Posterior vena cava (tissue), 2 donors: ENCODE measurements around the gene PNMA6A. TPM values are rescaled to one million over a fixed set of nuclear protein-coding genes. Genes with fewer than 3 reads are reported as not detected.
"Not testable (repeated sequence)": the region's sequence is repeated elsewhere in the genome, so short reads cannot be mapped to it uniquely, and the experiment has no call there.

Experiments used
- DNase-seq: peaks from one replicate; pipeline ENCODE4 v3.0.0-alpha.2; 2020; ENCODE audit warnings: low spot score
- intact Hi-C, 2 donors: fragments of 100-400 bp; cut with DNase I; formaldehyde crosslinking; loops; one replicate each; pipeline versions ENCODE4 v1.14.1 to v1.14.2; 2022 to 2023
- long read RNA-seq, 2 donors: library from polyadenylated mRNA; unstranded; transcript quantifications; one replicate each; pipeline ENCODE4 v2.0.0, GENCODE V29; 2020 to 2021
- total RNA-seq, 2 donors: library from RNA; stranded (reverse); fragmentation: NEBNext Ultra II Directional; extraction: Animal tissue kit (Norgen Biotek cat#: 25700); gene quantifications; one replicate each; pipeline ENCODE4 v1.2.1, GENCODE V29; 2021
- donor health status: DM: yes; HTN: yes; CAD: no.
- donor health status: DM: yes; HTN: yes; CAD: no.

PNMA6A gene
- total RNA-seq, result 1 to 10 TPM; 1.4 to 1.5 TPM
- long read RNA-seq, donor 1, partial matches to known transcripts, result 0 of 2 reads
- long read RNA-seq, donor 1, other reads (novel, unspliced or antisense), result 1 of 2 reads
- long read RNA-seq, donor 2, partial matches to known transcripts, result 2 of 2 reads
- long read RNA-seq, donor 2, other reads (novel, unspliced or antisense), result 0 of 2 reads

DNA sequence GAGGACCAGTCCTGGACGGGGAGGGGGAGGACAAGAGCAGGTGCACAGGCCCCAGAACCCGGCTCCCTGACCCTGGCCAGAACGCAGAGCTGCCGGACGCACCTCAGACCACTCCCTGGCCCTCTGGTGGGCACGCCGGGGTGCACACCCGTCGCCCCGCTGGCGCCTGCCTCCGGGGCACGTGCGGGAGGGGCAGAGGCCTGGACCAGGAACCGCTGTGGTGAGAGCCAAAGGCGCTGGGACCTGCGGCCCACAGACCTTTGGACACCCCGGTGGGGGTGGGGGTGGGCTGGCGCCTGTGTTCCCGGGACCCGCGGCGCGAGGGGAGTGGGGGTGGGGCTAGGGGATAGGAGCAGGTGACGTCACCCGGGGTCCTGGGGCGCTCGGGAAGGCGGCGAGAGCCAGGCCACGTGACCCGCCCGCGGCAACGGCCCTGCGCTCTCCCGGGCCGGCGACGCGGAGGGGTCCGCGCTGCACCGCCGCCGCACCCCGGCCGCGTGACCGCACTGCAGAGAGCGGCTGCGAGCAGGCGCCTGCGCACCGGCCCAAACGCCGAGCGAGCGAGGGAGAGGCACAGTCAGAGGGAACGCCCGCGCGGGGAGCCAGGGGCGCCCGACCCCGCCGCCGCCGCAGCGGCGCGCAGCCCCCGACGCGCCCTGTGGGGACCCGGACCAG lies at the start of gene PNMA6A:
Gene PNMA6A (plus strand): TSS at position 546 of the 675 bp plus-strand sequence. CDS start 609 bp downstream, outside the sequence.
- DNase-seq, intact Hi-C loops: not testable (repeated sequence)

- DNase-seq, intact Hi-C loops: not testable (repeated sequence)
These were observed 45.8 kb upstream of the PNMA6A start for GRCh38 chrX:153026501-153026900.

GRCh38 chrX:153028487-153028886 lies 43.8 kb upstream of the PNMA6A start:
- DNase-seq, intact Hi-C loops: not testable (repeated sequence)

DNA sequence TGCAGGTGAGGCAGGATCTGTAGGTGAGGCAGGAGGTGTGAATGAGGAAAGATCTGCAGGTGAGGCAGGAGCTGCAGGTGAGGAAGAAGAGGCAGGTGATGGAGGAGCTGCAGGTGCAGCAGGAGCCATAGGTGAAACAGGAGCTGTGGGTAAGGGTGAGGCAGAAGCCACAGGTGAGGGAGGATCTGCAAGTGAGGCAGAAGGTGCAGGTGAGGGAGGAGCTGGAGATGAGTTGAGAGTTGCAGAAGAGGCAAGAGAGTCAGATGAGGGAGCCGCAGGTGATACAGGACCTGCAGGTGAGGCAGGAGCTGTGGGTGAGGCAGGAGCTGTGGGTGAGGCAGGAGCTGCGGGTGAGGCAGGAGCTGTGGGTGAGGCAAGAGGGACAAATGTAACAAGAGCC lies 43.1 kb upstream of the PNMA6A start:
- intact Hi-C loops, result no loop called here
- no peak for DNase-seq

GRCh38 chrX:153029875-153030274 lies 42.4 kb upstream of the PNMA6A start:
- intact Hi-C loops, result loop anchor here in 1 of 2 donors (10.0 kb wide), 1 partner anchor 415 kb away; the partner anchor contains the start of gene TREX2

DNA sequence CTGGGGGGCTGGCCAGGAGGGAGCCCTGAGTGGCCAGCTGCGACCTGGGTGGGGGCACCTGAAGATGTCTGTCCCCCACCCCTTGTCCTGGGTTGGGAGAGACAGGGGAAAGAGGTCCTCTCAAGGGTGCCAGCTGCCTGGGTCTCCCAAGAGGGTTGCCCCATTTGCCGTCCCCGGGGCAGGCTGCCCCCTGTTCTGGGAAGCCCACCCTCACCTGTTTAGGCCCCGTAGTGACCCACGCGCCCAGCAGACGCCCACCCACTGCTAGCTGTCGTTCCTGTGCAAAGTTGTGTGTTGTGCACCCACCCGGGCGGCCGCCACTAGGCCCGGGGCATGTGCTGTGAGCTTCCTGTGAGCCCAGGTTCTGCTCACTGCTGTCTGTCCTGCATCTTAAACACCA lies 41.5 kb upstream of the PNMA6A start:
- DNase-seq, result no peak
- intact Hi-C loops, result loop anchor here in 1 of 2 donors (10.0 kb wide), 1 partner anchor 414 kb away; the partner anchor contains the start of gene TREX2

More at GRCh38 chrX:153029875-153030274, 42.4 kb upstream of the PNMA6A start:
- no peak for DNase-seq

- DNase-seq, result peak; percentile 92
- intact Hi-C loops, result loop anchor here in 1 of 2 donors (10.0 kb wide), 1 partner anchor 412 kb away; the partner anchor contains the start of gene TREX2
These were observed 39.7 kb upstream of the PNMA6A start for GRCh38 chrX:153032397-153033118.

- intact Hi-C loops, result no loop called here
These were observed 23.2 kb upstream of the PNMA6A start for GRCh38 chrX:153049093-153049492.

GRCh38 chrX:153052534-153052933 lies 19.7 kb upstream of the PNMA6A start:
- no peak for DNase-seq
- intact Hi-C loops, result no loop called here

More at GRCh38 chrX:153049093-153049492, 23.2 kb upstream of the PNMA6A start:
- no peak for DNase-seq

GRCh38 chrX:153055871-153056749 lies 16.1 kb upstream of the PNMA6A start, which contains the start of gene PNMA3:
PNMA3 (plus strand) TSS chrX:153056470; CDS start chrX:153057056, 586 bp downstream.
- peak; percentile 75 for DNase-seq
- intact Hi-C loops, result no loop called here

DNA sequence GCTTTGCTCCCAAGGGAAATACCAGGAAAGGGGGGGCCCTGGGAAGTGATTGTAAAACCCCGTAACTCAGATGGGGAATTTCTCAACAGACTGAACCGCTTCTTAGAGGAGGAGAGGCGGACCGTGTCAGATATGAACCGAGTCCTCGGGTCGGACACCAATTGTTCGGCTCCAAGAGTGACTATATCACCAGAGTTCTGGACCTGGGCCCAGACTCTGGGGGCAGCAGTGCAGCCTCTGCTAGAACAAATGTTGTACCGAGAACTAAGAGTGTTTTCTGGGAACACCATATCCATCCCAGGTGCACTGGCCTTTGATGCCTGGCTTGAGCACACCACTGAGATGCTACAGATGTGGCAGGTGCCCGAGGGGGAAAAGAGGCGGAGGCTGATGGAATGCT lies 15.0 kb upstream of the PNMA6A start:
- DNase-seq, result no peak
- intact Hi-C loops, result no loop called here

- peak; percentile 64 for DNase-seq
- intact Hi-C loops, result no loop called here
These were observed 12.8 kb upstream of the PNMA6A start for GRCh38 chrX:153059191-153060094.

- peak; percentile 75 for DNase-seq
- intact Hi-C loops, result no loop called here
These were observed 12.2 kb upstream of the PNMA6A start for GRCh38 chrX:153060095-153060445.

DNA sequence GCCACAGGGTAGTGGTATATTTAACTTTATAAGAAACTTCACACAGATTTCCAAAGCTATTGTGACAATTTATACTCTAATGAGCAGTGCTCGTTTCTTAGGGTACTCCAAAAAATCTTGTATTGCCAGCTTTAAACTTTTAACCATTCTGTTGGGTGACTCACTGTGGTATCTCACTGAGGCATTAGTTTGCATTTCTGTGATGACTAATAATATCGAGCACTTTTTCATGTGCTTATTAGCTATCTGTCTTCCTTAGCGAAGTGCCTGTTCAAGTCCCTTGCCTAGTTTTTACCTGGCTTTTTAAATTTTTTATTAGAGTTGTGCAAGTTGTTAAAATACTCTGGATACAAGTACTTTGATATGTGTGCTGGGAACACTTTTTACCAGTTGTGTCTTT lies 10.5 kb upstream of the PNMA6A start:
- intact Hi-C loops, result no loop called here

DNA sequence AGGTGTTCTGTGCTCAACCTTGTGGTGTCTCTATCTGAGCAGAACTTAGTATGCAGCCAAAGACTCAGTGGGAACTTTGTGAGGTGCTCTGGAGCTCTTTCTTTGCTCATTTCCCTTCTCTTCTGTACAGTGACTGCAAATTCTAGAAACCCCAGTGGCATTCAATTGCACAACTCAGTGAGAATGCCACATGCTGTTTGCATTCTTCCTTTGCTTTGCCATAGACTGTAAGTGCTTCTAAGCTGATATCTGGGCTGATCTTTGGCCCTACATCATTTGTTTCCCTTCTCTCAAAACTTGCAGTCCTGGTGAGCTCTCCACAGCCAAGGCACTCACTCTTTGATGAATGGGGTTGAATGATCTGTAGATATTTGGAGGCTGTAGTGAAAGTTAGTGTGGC lies 8.9 kb upstream of the PNMA6A start:
- intact Hi-C loops, result no loop called here
- no peak for DNase-seq

More for the DNA sequence above, 10.5 kb upstream of the PNMA6A start:
- DNase-seq, result no peak

DNA sequence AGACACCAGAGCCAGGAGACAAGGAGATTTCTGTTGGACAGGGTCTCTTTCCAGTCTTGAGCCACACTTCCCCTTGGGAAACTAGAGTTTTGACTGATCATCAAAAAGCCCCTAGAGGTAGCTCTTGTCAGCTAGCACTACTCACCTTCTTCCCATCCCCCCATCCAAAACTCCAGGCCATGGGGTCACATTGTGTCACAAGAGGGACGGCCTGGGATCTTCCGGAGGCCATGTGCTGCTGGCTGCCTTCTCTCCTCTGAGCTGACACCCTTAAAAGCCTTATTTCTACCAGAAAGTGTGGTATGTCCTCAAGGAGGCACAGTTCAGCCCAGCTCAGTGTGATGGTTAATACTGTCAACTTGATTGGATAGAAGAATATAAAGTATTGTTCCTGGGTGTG lies 8.2 kb upstream of the PNMA6A start:
- DNase-seq, result no peak
- intact Hi-C loops, result no loop called here

GRCh38 chrX:153065389-153065788 lies 6.9 kb upstream of the PNMA6A start:
- DNase-seq, result peak; percentile 76
- intact Hi-C loops, result loop anchor here in 1 of 2 donors (5.0 kb wide), 1 partner anchor 317 kb away; no protein-coding TSS in a partner anchor

DNA sequence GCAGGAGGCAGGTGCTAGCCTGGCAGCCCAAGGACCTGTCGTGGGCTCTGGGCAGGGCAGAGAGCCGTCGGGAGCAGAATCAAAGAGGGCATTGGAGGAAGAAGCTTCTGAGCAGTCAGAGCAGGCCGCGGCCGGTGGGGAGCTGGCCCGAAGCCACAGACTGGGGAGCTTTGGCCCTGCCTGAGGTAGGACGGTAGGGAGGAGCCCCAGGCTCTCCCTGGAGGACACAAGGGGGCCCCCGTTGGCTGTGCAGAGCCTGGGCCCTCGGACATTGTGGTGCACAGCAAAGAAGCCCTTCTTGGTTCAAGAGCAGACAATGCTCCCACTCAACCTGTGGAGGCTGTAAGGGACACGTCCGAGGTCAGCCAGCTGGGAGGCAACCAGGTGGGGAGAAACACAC lies 5.9 kb upstream of the PNMA6A start:
- not testable (repeated sequence) for DNase-seq
- intact Hi-C loops, result loop anchor here in 1 of 2 donors (5.0 kb wide), 1 partner anchor 316 kb away; no protein-coding TSS in a partner anchor
